RWPE2 (cell line): ENCODE data around the gene SIPA1L3.

ENCODE experiments used
- ATAC-seq: fragments of 200-7000 bp; cut with Tn5 transposase; 3 replicates; pipeline ENCODE4 v1.9.1; 2021; ENCODE audit warnings: low read depth
- DNase-seq: peaks from one replicate; pipeline ENCODE4 v3.0.0-alpha.2; 2020; ENCODE audit warnings: low spot score
- H3K27ac ChIP-seq: fragments of 450-650 bp; 2 replicates; pipeline ENCODE4 v1.5.1; 2017; ENCODE audit warnings: mild to moderate bottlenecking; ENCODE audit not compliant: poor library complexity, severe bottlenecking
- H3K27me3 ChIP-seq: fragments of 250-450 bp; sonication (Bioruptor Pico); 2 replicates; pipeline ENCODE4 v1.5.1; 2021; ENCODE audit warnings: mild to moderate bottlenecking, moderate library complexity; ENCODE audit not compliant: insufficient read depth, poor library complexity, severe bottlenecking
- H3K36me3 ChIP-seq: fragments of 250-450 bp; sonication (Bioruptor Pico); 2 replicates; pipeline ENCODE4 v1.5.1; 2020; ENCODE audit warnings: low read depth, mild to moderate bottlenecking, moderate library complexity
- H3K4me1 ChIP-seq: fragments of 250-450 bp; sonication (Bioruptor Pico); 2 replicates; pipeline ENCODE4 v1.5.1; 2021; ENCODE audit warnings: mild to moderate bottlenecking, moderate library complexity; ENCODE audit not compliant: insufficient read depth, poor library complexity, severe bottlenecking
- H3K4me3 ChIP-seq: fragments of 250-450 bp; sonication (Bioruptor Pico); 2 replicates; pipeline ENCODE4 v1.5.1; 2021; ENCODE audit warnings: mild to moderate bottlenecking, moderate library complexity; ENCODE audit not compliant: severe bottlenecking
- H3K9me3 ChIP-seq: fragments of 250-450 bp; sonication (Bioruptor Pico); 2 replicates; pipeline ENCODE4 v1.5.1; 2021; ENCODE audit warnings: mild to moderate bottlenecking, moderate library complexity; ENCODE audit not compliant: severe bottlenecking
- TF ChIP-seq, protein P1 (sequence below): fragments of 450-650 bp; IDR thresholded peaks from one replicate; pipeline ENCODE4 v1.5.1; 2017; ENCODE audit warnings: mild to moderate bottlenecking, moderate library complexity; ENCODE audit not compliant: poor library complexity, severe bottlenecking

SIPA1L3 gene

DNA sequence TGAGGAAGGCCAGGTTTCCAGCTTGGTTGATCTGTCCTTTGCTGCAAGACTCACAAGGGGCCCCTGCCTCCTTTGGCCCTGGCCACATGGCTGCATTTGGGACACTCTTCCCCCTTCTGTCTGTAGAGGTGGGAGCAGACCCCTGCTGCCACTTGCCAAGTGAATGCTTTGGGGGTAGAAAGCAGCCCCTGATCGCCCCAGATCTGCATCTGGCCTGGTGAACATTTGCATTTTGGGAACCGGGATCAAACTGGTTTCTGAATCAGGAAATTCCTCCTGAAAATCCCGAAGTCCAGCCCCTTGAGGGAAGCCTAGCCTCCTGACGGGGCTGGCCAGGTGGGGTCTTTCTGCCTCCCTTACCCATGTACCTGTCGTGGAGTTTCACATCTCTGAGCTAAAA is 302.1 kb downstream of the SIPA1L3 start:
- H3K27ac ChIP-seq, result peak overlapping the region; percentile 14
- no peak for DNase-seq
- no peaks in the 10 kb centered on the region for H3K9me3 ChIP-seq
- peaks cover 8% of the 10 kb centered on the region for H3K4me1 ChIP-seq
- H3K4me3 ChIP-seq, result no peak overlapping the region
- TF ChIP-seq, protein P1, sequence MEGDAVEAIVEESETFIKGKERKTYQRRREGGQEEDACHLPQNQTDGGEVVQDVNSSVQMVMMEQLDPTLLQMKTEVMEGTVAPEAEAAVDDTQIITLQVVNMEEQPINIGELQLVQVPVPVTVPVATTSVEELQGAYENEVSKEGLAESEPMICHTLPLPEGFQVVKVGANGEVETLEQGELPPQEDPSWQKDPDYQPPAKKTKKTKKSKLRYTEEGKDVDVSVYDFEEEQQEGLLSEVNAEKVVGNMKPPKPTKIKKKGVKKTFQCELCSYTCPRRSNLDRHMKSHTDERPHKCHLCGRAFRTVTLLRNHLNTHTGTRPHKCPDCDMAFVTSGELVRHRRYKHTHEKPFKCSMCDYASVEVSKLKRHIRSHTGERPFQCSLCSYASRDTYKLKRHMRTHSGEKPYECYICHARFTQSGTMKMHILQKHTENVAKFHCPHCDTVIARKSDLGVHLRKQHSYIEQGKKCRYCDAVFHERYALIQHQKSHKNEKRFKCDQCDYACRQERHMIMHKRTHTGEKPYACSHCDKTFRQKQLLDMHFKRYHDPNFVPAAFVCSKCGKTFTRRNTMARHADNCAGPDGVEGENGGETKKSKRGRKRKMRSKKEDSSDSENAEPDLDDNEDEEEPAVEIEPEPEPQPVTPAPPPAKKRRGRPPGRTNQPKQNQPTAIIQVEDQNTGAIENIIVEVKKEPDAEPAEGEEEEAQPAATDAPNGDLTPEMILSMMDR, result no peak
- H3K27me3 ChIP-seq, result no peaks in the 10 kb centered on the region
- no peak for ATAC-seq
- peaks cover 15% of the 10 kb centered on the region for H3K36me3 ChIP-seq

DNA sequence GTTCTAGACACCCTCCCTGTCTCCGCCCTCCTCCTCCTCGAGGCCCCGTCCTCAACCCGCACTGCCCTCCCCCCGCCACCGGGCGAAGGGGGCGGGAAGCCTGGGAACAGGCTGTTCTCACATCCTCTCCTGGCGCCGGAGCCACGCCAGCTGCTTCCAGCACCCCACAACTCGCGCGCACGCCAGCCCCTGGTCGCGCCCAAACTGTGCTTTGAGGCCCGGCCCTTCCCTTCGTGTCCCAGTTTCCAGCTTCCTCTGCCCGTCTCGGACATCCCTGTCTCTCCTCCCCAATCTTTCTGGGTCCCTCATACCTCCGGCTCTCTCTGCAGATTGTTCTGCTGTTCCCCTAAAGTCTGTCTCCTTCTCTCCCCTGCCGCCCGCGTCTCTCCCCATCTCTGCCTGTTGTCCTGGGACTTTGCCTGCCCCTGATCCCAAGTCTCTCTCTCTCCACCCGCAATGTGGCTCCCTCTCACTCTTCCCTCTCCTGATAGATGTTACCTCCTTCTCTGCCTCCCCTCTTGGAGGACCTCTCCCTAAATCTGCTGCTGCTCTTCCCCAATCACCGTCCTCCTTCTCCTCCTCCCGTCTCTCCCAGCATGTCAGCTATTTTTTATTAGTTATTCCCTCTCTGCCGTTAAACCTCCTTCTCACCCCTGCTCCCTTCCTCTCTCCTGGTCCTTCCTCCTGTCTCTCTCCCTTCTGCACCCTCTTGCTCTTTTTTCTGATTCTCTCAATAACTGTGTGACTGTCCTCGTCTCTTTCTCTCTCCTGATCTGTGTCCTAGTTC is 302.9 kb downstream of the SIPA1L3 start:
- DNase-seq, result no peak
- Histone ChIP-seq H3K27ac (peak overlapping the region; percentile 14), H3K9me3 (no peaks in the 10 kb centered on the region), H3K36me3 (peaks cover 8% of the 10 kb centered on the region), H3K4me1 (peaks cover 8% of the 10 kb centered on the region), H3K4me3 (no peak overlapping the region), H3K27me3 (no peaks in the 10 kb centered on the region)
- TF ChIP-seq, protein P1, result no peak
- ATAC-seq, result peak; percentile 45

DNA sequence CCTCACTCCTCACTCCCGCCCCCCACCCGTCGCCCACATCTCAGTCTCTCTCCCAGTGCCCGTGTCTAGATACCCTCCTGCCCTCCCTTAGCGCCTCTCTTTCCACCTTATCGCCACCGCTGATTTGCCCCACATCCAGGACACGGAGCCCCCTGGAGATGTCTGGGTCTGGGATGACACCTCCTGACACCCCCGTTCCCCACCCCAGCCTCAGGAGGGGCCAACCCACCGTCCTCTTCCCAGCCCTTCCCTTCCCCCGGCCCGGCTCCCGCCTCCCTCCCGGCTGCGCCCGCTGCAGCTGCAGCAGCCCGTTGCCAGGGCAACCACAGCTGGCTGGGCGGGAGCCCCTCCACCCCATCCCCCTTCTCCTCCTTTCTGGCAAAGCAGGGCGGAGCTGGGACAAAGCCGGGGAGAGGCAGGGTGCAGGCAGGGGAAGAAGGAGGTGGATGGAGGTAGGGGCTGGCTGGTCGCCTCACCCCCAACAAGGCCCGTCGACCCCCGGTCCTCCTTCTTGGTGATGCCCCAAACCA is 303.5 kb downstream of the SIPA1L3 start:
- Histone ChIP-seq H3K9me3 (no peaks in the 10 kb centered on the region), H3K27me3 (no peaks in the 10 kb centered on the region), H3K36me3 (0 out of 2 replicates have a peak, but pooled peaks cover 5% of the 10 kb centered on the region), H3K27ac (no peak overlapping the region), H3K4me1 (peaks cover 8% of the 10 kb centered on the region), H3K4me3 (no peak overlapping the region)
- TF ChIP-seq, protein P1, result no peak
- DNase-seq, result no peak
- ATAC-seq, result no peak

DNA sequence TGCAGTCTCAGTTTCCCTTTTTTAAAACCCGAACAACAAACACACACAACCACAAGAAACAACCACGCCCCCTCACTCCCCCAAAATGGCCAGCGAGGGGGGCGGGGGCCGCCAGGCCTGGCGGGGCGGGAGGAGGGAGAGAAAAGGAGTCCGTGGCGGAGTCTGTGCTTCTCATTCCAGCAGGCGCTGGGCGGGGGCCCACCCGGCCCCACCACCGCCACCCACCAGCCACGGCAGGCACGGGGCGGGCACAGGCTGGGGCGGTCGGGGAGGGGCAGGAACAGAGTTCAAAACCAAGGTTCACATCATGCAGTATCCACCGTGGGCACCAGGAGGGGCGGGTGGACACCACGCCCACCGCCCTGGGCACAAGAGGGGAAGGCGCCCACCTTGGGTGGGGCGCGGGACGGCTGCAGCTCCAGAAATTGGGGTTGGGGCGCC is 304.2 kb downstream of the SIPA1L3 start:
- TF ChIP-seq, protein P1, result no peak
- no peaks in the 10 kb centered on the region for H3K27me3 ChIP-seq
- H3K36me3 ChIP-seq, result 0 out of 2 replicates have a peak, but pooled peaks cover 5% of the 10 kb centered on the region
- H3K4me3 ChIP-seq, result no peak overlapping the region
- ATAC-seq (no peak), DNase-seq (no peak)
- no peak overlapping the region for H3K27ac ChIP-seq
- H3K4me1 ChIP-seq, result peaks cover 8% of the 10 kb centered on the region
- H3K9me3 ChIP-seq, result no peaks in the 10 kb centered on the region

DNA sequence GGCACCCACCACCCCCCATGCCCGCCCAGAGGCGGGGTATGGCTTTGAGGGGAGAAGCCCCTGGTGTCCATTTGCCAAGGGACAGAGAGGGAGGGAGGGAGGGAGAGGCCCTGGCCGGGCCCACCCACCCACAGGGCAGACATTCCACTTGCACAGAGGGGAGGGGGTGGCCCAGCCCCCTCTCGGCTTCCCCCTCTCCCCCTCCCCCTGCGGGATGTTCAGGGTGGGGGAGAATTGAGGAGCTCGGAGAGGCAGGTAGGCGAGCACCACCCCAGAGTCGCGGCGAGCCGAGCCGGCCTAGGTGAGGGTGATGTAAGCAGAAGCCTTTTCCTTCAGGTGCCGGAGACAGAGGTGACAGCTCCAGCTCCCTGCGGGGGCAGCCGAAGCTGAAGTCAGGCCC is 304.8 kb downstream of the SIPA1L3 start:
- no peak for DNase-seq
- no peaks in the 10 kb centered on the region for H3K36me3 ChIP-seq

More for the DNA sequence above, 304.8 kb downstream of the SIPA1L3 start:
- Histone ChIP-seq H3K4me3 (no peak overlapping the region), H3K27me3 (no peaks in the 10 kb centered on the region), H3K9me3 (no peaks in the 10 kb centered on the region), H3K27ac (no peak overlapping the region), H3K4me1 (peaks cover 8% of the 10 kb centered on the region)
- ATAC-seq, result no peak
- TF ChIP-seq, protein P1, result no peak
